Stomach smooth muscle (tissue), 2 donors: Measurements from ENCODE around the gene SAMD1.

Experiments used
- H3K27ac ChIP-seq: one replicate; pipeline ENCODE4 v1.7.0; 2013; ENCODE audit warnings: mild to moderate bottlenecking, low read length, inconsistent platforms
- H3K27me3 ChIP-seq, 2 donors: one replicate each; pipeline ENCODE4 v1.7.0; 2013; ENCODE audit warnings: low read length in 2 of 2; ENCODE audit not compliant: insufficient read depth in 2 of 2, control insufficient read depth in 1 of 2
- H3K36me3 ChIP-seq, 2 donors: one replicate each; pipeline ENCODE4 v1.7.0; 2013; ENCODE audit warnings: low read length in 2 of 2; ENCODE audit not compliant: control insufficient read depth in 2 of 2, insufficient read depth in 2 of 2
- H3K4me1 ChIP-seq: one replicate; pipeline ENCODE4 v1.7.0; 2013; ENCODE audit warnings: low read length; ENCODE audit not compliant: control insufficient read depth, insufficient read depth
- H3K4me3 ChIP-seq, 2 donors: one replicate each; pipeline ENCODE4 v1.7.0; 2013; ENCODE audit warnings: low read length in 2 of 2
- H3K9ac ChIP-seq, 2 donors: one replicate each; pipeline ENCODE4 v1.7.0; 2013; ENCODE audit warnings: low read length in 2 of 2, mild to moderate bottlenecking in 1 of 2
- H3K9me3 ChIP-seq, 2 donors: one replicate each; pipeline ENCODE4 v1.7.0; 2013; ENCODE audit warnings: low read length in 2 of 2; ENCODE audit not compliant: control insufficient read depth in 2 of 2
- donor health status: healthy.
- donor health status: Pancreatic carcinoma.

Gene SAMD1

GRCh38 chr19:14119644-14120496, 29.3 kb upstream of the SAMD1 start:
- peak overlapping the region; percentile 58 to 90 for H3K9ac ChIP-seq
- no peaks in the 10 kb centered on the region for H3K36me3 ChIP-seq
- no peak overlapping the region for H3K4me3 ChIP-seq
- peak overlapping the region; percentile 99 for H3K27ac ChIP-seq
- no peaks in the 10 kb centered on the region for H3K9me3 ChIP-seq
- H3K4me1 ChIP-seq: peaks cover 36% of the 10 kb centered on the region
- no peaks in the 10 kb centered on the region for H3K27me3 ChIP-seq

- peaks cover 43% of the 10 kb centered on the region for H3K4me1 ChIP-seq
Measured at GRCh38 chr19:14119146-14119545, 28.6 kb upstream of the SAMD1 start.

GRCh38 chr19:14118165-14119051, 27.9 kb upstream of the SAMD1 start:
- no peaks in the 10 kb centered on the region for H3K36me3 ChIP-seq
- peak overlapping the region; percentile 90 to 98 for H3K9ac ChIP-seq
- H3K4me3 ChIP-seq: peak overlapping the region; percentile 78 to 79
- H3K27ac ChIP-seq: peak overlapping the region; percentile 99
- peaks cover 51% of the 10 kb centered on the region for H3K4me1 ChIP-seq
- no peaks in the 10 kb centered on the region for H3K9me3 ChIP-seq
- H3K27me3 ChIP-seq: no peaks in the 10 kb centered on the region

More at GRCh38 chr19:14119146-14119545, 28.6 kb upstream of the SAMD1 start:
- H3K9ac ChIP-seq: peak overlapping the region; percentile 90 to 98
- no peaks in the 10 kb centered on the region for H3K27me3 ChIP-seq
- no peaks in the 10 kb centered on the region for H3K36me3 ChIP-seq
- H3K27ac ChIP-seq: peak overlapping the region; percentile 99
- peak overlapping the region; percentile 78 to 79 for H3K4me3 ChIP-seq
- no peaks in the 10 kb centered on the region for H3K9me3 ChIP-seq

- H3K27ac ChIP-seq: peak within 1 kb of the TSS; percentile 99
- H3K9ac ChIP-seq: peak within 1 kb of the TSS; percentile 90 to 98
- no peaks in the 10 kb centered on the region for H3K27me3 ChIP-seq
- peak within 1 kb of the TSS; percentile 81 to 83 for H3K4me3 ChIP-seq
- H3K9me3 ChIP-seq: no peaks in the 10 kb centered on the region
- no peaks in the 10 kb centered on the region for H3K36me3 ChIP-seq
- peaks cover 57% of the 10 kb centered on the region for H3K4me1 ChIP-seq
Measured at GRCh38 chr19:14117668-14118164, 27.2 kb upstream of the SAMD1 start, which contains the start of gene PRKACA. Gene PRKACA, minus strand, starts transcription at chr19:14117762. Its CDS starts 215 bp downstream, at chr19:14117547.

GRCh38 chr19:14116918-14117578, 26.5 kb upstream of the SAMD1 start:
- Histone ChIP-seq H3K9me3 (no peaks in the 10 kb centered on the region), H3K4me3 (peak overlapping the region; percentile 81 to 83), H3K9ac (peak overlapping the region; percentile 72 to 79), H3K4me1 (peaks cover 64% of the 10 kb centered on the region), H3K27ac (peak overlapping the region; percentile 53), H3K36me3 (no peaks in the 10 kb centered on the region), H3K27me3 (no peaks in the 10 kb centered on the region)

GRCh38 chr19:14116525-14116917, 26.0 kb upstream of the SAMD1 start:
- Histone ChIP-seq H3K9ac (peak overlapping the region; percentile 72 to 79), H3K4me1 (peaks cover 69% of the 10 kb centered on the region), H3K27ac (peak overlapping the region; percentile 53), H3K4me3 (peak overlapping the region; percentile 81 to 83), H3K36me3 (no peaks in the 10 kb centered on the region), H3K27me3 (no peaks in the 10 kb centered on the region), H3K9me3 (no peaks in the 10 kb centered on the region)

GRCh38 chr19:14115756-14116155, 25.2 kb upstream of the SAMD1 start:
- peak overlapping the region; percentile 72 to 79 for H3K9ac ChIP-seq
- peak overlapping the region; percentile 11 for H3K27ac ChIP-seq
- H3K27me3 ChIP-seq: no peaks in the 10 kb centered on the region
- H3K9me3 ChIP-seq: no peaks in the 10 kb centered on the region
- H3K36me3 ChIP-seq: no peaks in the 10 kb centered on the region
- peaks cover 70% of the 10 kb centered on the region for H3K4me1 ChIP-seq
- peak overlapping the region; percentile 81 to 83 for H3K4me3 ChIP-seq

GRCh38 chr19:14114854-14115253, 24.3 kb upstream of the SAMD1 start:
- H3K9ac ChIP-seq: no peak overlapping the region
- no peaks in the 10 kb centered on the region for H3K9me3 ChIP-seq
- peaks cover 72% of the 10 kb centered on the region for H3K4me1 ChIP-seq
- H3K27ac ChIP-seq: peak overlapping the region; percentile 67
- no peak overlapping the region for H3K4me3 ChIP-seq
- no peaks in the 10 kb centered on the region for H3K36me3 ChIP-seq
- no peaks in the 10 kb centered on the region for H3K27me3 ChIP-seq

GRCh38 chr19:14114439-14114838, 23.9 kb upstream of the SAMD1 start:
- Histone ChIP-seq H3K27me3 (no peaks in the 10 kb centered on the region), H3K9me3 (no peaks in the 10 kb centered on the region), H3K9ac (peak overlapping the region in 1 of 2 donors; percentile 29), H3K4me1 (peaks cover 69% of the 10 kb centered on the region), H3K27ac (peak overlapping the region; percentile 67), H3K36me3 (no peaks in the 10 kb centered on the region), H3K4me3 (no peak overlapping the region)
